HG03175 (cell line): ENCODE measurements around the gene C19orf81.

ENCODE experiments used
- ATAC-seq: cut with Tn5 transposase; IDR thresholded peaks from one replicate; pipeline ENCODE4 v1.9.1; 2021; ENCODE audit warnings: mild to moderate bottlenecking, moderate library complexity; ENCODE audit not compliant: unreplicated experiment

The C19orf81 gene

DNA sequence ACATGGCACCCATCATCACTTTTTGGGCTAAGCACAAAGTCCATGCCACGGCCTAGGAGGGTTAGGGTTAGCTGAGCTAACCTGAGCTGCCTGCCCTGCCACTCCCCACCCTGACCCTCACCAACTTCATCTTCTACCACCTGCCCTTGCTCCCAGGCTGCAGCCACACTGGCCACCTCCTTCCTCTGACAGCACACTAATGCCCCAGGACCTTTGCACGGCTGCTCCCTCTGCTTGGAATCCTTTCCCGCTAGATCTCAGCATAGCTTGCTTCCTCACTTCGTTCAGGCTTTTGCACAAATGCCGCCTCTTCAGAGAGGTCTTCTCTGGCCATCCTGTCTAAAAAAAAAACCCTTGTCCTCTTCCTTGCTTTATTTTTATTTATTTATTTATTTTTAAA lies 57.1 kb downstream of the C19orf81 start:
- ATAC-seq, result no peak

DNA sequence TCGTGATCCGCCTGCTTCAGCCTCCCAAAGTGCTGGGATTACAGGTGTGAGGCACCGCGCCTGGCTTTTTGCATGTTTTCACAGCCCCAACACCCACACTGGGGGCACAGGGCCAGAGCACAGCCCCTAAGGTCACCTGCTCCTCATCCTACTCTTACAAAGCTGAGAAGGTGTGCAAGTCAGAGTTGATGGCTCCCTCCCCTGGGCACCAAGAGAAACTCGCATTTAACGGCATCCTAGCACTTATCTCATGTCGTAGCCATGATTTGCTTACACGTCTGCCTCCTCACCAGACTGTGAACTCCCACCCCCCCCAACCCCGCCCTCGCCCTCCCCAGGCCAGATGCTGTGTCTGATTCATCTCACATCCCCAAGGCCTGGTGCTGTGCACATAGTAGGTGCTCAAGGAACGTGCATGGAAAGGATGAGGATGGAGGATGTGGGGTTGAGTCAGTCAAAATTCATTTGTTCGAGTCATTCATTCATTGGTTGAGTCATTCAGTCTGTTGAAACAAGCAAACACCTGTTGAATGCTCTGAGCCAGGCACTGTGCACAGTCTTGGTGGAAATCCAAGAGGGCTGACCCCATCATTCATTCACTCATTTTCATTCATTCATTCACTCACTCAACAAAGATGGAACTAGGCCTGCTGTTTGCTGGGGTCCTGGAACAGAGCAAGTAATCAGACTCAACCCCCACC lies 59.1 kb downstream of the C19orf81 start:
- no peak for ATAC-seq
